Pulmonary artery endothelial cell (primary cell): ENCODE measurements around the gene DHRS11. TPM values are rescaled to one million over a fixed set of nuclear protein-coding genes. Genes with fewer than 3 reads are reported as not detected.

Experiments used
- DNase-seq: peaks from one replicate; pipeline ENCODE4 v3.0.0-alpha.2; 2011; ENCODE audit warnings: low read depth, low spot score
- total RNA-seq: library from RNA; depleted of rRNA; stranded (reverse); fragments of >200 nt; gene quantifications from 2 replicates; pipeline ENCODE4 v1.2.3, GENCODE V29; 2014

DHRS11 gene
- total RNA-seq, 1 donor from 2014 or later = 10.0 TPM

GRCh38 chr17:36650096-36650775 lies 58.6 kb downstream of the DHRS11 start:
- DNase-seq = no peak

Other genes with a start within 250 kb of the DHRS11 start
- gene TBC1D3H, start 203.4 kb upstream of the DHRS11 start, total RNA-seq = not detected in 2 replicates
- 20.8 and 30.7 TPM in 2 replicates for gene ZNHIT3, start 105.2 kb upstream of the DHRS11 start, total RNA-seq
- 59.9 and 85.1 TPM in 2 replicates for gene MYO19, start 57.0 kb upstream of the DHRS11 start, total RNA-seq
- 12.1 and 12.7 TPM in 2 replicates for gene PIGW, start 56.9 kb upstream of the DHRS11 start, total RNA-seq
- gene GGNBP2, start 47.0 kb upstream of the DHRS11 start, total RNA-seq = 46.9 and 55.7 TPM in 2 replicates
- 3.6 and 7.3 TPM in 2 replicates for gene MRM1, start 9.7 kb downstream of the DHRS11 start, total RNA-seq